Neural crest cell (in vitro differentiated cells): ENCODE measurements around the gene PIK3R1. TPM values are rescaled to one million over a fixed set of nuclear protein-coding genes. Genes with fewer than 3 reads are reported as not detected.
A peak's percentile ranks its signal among the peaks of the same experiment; 100 is the strongest.

Source experiments
- DNase-seq: peaks from one replicate; pipeline ENCODE4 v3.0.0; 2021; ENCODE audit warnings: low read depth, mixed read lengths, low spot score
- H3K27ac Mint-ChIP-seq: one replicate; pipeline ENCODE4 v1.8.0; 2021; ENCODE audit warnings: mild to moderate bottlenecking, mixed read lengths; ENCODE audit not compliant: unreplicated experiment
- H3K27me3 Mint-ChIP-seq: 2 replicates; pipeline ENCODE4 v1.8.0; 2021; ENCODE audit warnings: low read depth, mild to moderate bottlenecking, mixed read lengths
- H3K36me3 Mint-ChIP-seq: 2 replicates; pipeline ENCODE4 v1.8.0; 2021; ENCODE audit warnings: low read depth, mild to moderate bottlenecking, mixed read lengths
- H3K4me1 Mint-ChIP-seq: 2 replicates; pipeline ENCODE4 v1.8.0; 2021; ENCODE audit warnings: mixed read lengths
- H3K4me3 Mint-ChIP-seq: one replicate; pipeline ENCODE4 v1.8.0; 2021; ENCODE audit warnings: mild to moderate bottlenecking, mixed read lengths
- H3K9me3 Mint-ChIP-seq: 2 replicates; pipeline ENCODE4 v1.8.0; 2021; ENCODE audit warnings: mixed read lengths
- total RNA-seq: library from RNA; stranded (reverse); gene quantifications from 2 replicates; pipeline ENCODE4 v1.2.1, GENCODE V29; 2021
- TF ChIP-seq, protein P1 (sequence below): fragments of 200-600 bp; sonication (generic); conservative IDR thresholded peaks from 2 replicates; pipeline ENCODE4 v1.5.0; 2021; ENCODE audit warnings: antibody characterized with exemption, mild to moderate bottlenecking

The PIK3R1 gene
- total RNA-seq, 1 donor from 2014 or later, result 59.9 TPM

DNA sequence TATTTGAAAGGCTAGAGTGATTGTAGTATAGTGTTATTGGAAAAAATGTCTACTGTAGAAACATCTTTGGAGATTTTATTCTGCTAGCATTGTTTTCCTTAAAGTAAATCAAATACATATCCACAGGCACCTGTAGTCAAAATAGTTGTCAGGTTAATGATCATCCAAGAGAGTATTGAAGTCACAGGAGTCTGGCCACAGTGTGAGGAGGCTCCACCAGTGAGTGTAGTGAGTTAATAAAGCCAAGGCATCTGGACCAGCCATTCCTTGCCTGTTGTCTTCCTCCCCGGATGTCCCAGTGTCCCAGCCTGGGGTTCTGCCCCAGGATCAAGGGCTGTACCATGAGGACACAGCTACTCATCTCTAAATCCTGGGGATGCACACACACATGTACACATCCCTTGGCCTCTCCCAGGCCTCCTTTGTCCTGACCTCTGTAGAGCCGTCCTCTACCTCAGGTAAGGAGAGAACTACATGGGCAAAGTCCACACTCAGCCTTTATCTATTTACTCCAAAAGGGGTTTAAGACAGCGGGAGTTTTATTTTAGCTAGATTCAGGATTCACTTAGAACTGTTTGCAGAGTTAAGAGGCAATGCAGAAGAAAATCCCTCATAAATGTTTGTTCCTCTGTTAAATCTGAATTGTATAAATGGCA, 3.7 kb downstream of the PIK3R1 start:
- Mint-ChIP-seq H3K9me3 (no peaks in the 10 kb centered on the region), H3K27ac (no peak overlapping the region), H3K27me3 (no peaks in the 10 kb centered on the region), H3K4me1 (peaks cover 49% of the 10 kb centered on the region), H3K4me3 (peak overlapping the region; percentile 76), H3K36me3 (peaks cover 7% of the 10 kb centered on the region)
- TF ChIP-seq, protein P1, sequence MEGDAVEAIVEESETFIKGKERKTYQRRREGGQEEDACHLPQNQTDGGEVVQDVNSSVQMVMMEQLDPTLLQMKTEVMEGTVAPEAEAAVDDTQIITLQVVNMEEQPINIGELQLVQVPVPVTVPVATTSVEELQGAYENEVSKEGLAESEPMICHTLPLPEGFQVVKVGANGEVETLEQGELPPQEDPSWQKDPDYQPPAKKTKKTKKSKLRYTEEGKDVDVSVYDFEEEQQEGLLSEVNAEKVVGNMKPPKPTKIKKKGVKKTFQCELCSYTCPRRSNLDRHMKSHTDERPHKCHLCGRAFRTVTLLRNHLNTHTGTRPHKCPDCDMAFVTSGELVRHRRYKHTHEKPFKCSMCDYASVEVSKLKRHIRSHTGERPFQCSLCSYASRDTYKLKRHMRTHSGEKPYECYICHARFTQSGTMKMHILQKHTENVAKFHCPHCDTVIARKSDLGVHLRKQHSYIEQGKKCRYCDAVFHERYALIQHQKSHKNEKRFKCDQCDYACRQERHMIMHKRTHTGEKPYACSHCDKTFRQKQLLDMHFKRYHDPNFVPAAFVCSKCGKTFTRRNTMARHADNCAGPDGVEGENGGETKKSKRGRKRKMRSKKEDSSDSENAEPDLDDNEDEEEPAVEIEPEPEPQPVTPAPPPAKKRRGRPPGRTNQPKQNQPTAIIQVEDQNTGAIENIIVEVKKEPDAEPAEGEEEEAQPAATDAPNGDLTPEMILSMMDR, result no peak
- DNase-seq, result no peak

DNA sequence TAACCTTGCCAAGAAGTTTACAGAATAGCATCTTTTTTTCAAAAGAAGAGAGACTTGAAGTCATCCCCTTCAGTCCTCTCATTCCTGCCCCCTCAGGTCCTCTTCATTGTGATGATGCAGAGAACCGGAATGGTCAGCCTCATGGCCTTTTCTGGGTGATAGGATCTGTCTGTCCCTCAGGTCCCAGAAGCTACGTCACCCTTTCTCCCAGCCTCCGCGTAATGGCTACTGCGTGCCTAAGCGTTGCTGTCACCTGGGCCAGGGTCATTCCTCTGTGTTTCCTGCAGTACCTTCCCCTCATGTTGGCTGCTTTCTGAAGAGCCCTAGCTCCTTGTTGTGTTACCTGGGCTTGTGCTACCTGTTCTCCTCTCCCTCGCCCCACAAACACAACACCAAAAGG, 4.7 kb downstream of the PIK3R1 start:
- Mint-ChIP-seq H3K27me3 (no peaks in the 10 kb centered on the region), H3K9me3 (no peaks in the 10 kb centered on the region), H3K36me3 (peaks cover 7% of the 10 kb centered on the region), H3K4me3 (peak overlapping the region; percentile 52), H3K4me1 (peaks cover 55% of the 10 kb centered on the region), H3K27ac (no peak overlapping the region)
- TF ChIP-seq, protein P1, result no peak
- no peak for DNase-seq

DNA sequence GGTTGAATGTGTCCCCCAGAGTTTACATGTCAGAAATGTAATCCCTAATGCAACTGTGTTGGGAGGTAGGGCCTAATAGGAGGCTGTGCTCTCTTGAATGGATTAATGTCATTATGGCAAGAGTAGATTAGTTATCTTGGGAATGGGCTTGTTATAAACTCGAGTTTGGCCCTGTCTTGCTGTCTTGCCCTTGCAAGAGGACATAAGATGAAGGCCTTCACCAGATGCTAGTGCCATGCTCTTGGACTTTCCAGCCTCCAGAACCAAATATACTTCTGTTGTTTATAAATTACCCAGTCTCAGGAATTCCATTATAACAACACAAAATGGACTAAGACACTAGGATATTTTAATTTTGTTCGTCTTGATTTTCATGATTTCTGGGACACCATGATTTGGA, 5.4 kb downstream of the PIK3R1 start:
- Mint-ChIP-seq H3K36me3 (peaks cover 8% of the 10 kb centered on the region), H3K4me3 (no peak overlapping the region), H3K27me3 (no peaks in the 10 kb centered on the region), H3K9me3 (no peaks in the 10 kb centered on the region), H3K4me1 (peaks cover 61% of the 10 kb centered on the region), H3K27ac (no peak overlapping the region)
- no peak for DNase-seq
- TF ChIP-seq, protein P1, result no peak

DNA sequence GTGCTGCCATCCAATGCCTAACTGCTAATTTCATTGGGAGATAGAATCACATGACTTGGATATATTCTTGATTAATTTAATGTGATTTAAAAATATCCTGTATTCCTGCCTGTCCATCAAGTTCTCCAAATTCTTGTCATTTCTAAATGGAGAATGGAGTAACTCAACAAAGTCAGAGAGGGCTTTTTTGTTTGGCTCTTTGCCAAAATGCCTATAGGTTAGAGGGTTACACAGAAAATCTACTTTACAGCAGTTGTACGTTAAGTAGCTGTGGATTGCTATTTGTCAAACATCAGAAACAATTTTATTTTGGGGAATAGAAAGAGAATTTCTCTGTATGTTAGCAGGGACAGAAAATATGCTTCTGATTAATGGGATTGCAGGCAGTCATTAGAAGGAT, 5.9 kb downstream of the PIK3R1 start:
- Mint-ChIP-seq H3K36me3 (peaks cover 13% of the 10 kb centered on the region), H3K4me3 (no peak overlapping the region), H3K27ac (no peak overlapping the region), H3K27me3 (no peaks in the 10 kb centered on the region), H3K9me3 (no peaks in the 10 kb centered on the region), H3K4me1 (peaks cover 67% of the 10 kb centered on the region)
- TF ChIP-seq, protein P1, result no peak
- no peak for DNase-seq

DNA sequence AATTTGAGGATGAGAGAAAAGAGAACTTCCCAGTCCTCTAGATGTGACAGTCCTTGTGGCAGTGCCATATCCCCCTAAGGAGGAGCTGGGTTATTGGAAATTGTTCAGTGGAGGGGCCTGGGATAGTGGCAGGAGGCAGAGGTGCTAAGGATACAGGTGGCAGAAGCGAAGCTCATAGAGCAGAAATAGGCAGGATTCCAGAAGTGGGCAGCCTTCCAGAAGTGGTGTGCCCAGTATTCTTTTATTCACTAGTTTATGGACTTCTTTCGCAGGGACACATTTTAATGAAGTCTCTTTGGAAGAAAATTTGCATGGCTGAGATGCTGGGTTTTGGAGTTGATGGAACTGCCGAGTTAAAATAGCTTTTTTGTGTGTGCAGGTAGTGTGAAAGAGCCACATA, 6.8 kb downstream of the PIK3R1 start:
- no peaks in the 10 kb centered on the region for H3K9me3 Mint-ChIP-seq
- H3K4me3 Mint-ChIP-seq, result no peak overlapping the region
- peaks cover 19% of the 10 kb centered on the region for H3K36me3 Mint-ChIP-seq
- H3K27me3 Mint-ChIP-seq, result no peaks in the 10 kb centered on the region
- peaks cover 62% of the 10 kb centered on the region for H3K4me1 Mint-ChIP-seq
- no peak for DNase-seq
- TF ChIP-seq, protein P1, result no peak
- H3K27ac Mint-ChIP-seq, result no peak overlapping the region
